Fibroblast of the aortic adventitia (primary cell): ENCODE data around the gene CTDSP2. TPM values are rescaled to one million over a fixed set of nuclear protein-coding genes. Genes with fewer than 3 reads are reported as not detected.
"Not testable (repeated sequence)": the region's sequence is repeated elsewhere in the genome, so short reads cannot be mapped to it uniquely, and the experiment has no call there.

Experiments used
- DNase-seq: peaks from one replicate; pipeline ENCODE4 v3.0.0-alpha.2; 2010; ENCODE audit warnings: low read depth
- H3K4me3 ChIP-seq: 2 replicates; pipeline ENCODE4 v1.5.1; 2011; ENCODE audit warnings: low read depth, mild to moderate bottlenecking, control low read depth, low read length, moderate library complexity
- total RNA-seq: library from RNA; depleted of rRNA; stranded (reverse); fragments of >200 nt; gene quantifications from 2 replicates; pipeline ENCODE4 v1.2.3, GENCODE V29; 2012; ENCODE audit warnings: low replicate concordance
- TF ChIP-seq, protein P1 (sequence below): IDR thresholded peaks from 2 replicates; pipeline ENCODE4 v1.5.1; 2011; ENCODE audit warnings: mild to moderate bottlenecking, low read length, control low read depth, inconsistent platforms; ENCODE audit not compliant: insufficient read depth

CTDSP2 gene
- total RNA-seq, 1 donor = 90.7 TPM

DNA sequence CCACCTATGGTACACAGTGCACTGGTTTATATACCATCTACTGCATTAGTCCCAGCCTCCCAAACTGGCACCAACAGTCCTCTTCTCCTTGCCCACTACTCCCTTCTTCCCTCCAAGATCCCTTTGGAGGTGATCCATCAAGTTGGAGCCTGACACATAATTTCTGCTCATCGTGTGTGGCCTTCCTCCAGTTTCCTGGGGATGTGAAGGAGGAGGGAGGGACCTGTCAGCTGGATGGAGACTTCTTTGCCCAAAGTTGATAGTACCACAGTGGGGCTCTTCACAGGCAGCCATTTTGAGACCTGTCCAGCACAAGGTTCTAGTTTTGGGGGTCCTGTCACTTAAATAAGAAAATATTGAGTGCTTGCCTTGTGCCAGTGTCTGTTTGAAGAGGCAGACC lies 17.1 kb upstream of the CTDSP2 start:
- no peak overlapping the region for H3K4me3 ChIP-seq
- TF ChIP-seq, protein P1, sequence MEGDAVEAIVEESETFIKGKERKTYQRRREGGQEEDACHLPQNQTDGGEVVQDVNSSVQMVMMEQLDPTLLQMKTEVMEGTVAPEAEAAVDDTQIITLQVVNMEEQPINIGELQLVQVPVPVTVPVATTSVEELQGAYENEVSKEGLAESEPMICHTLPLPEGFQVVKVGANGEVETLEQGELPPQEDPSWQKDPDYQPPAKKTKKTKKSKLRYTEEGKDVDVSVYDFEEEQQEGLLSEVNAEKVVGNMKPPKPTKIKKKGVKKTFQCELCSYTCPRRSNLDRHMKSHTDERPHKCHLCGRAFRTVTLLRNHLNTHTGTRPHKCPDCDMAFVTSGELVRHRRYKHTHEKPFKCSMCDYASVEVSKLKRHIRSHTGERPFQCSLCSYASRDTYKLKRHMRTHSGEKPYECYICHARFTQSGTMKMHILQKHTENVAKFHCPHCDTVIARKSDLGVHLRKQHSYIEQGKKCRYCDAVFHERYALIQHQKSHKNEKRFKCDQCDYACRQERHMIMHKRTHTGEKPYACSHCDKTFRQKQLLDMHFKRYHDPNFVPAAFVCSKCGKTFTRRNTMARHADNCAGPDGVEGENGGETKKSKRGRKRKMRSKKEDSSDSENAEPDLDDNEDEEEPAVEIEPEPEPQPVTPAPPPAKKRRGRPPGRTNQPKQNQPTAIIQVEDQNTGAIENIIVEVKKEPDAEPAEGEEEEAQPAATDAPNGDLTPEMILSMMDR = no peak
- no peak for DNase-seq

- no peak overlapping the region for H3K4me3 ChIP-seq
- no peak for DNase-seq
- TF ChIP-seq, protein P1 = no peak
These were observed 15.4 kb upstream of the CTDSP2 start for GRCh38 chr12:57861967-57862366.

GRCh38 chr12:57860883-57861282 lies 14.4 kb upstream of the CTDSP2 start:
- H3K4me3 ChIP-seq, DNase-seq: not testable (repeated sequence)

DNA sequence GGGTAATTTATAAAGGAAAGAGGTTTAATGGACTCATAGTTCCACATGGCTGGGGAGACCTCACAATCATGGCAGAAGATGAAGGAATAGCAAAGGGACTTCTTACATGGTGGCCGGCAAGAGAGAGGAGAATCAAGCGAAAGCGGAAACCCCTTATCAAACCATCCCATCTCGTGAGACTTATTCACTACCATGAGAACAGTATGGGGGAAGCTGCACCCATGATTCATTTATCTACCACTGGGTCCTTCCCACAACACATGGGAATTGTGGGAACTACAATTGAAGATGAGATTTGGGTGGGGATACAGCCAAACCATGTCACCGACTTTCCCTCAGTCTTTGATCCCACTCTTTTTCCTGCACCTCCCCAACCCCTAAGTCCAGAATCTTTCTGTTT lies 12.6 kb upstream of the CTDSP2 start:
- TF ChIP-seq, protein P1 = no peak

GRCh38 chr12:57858123-57858522 lies 11.6 kb upstream of the CTDSP2 start:
- H3K4me3 ChIP-seq, DNase-seq: not testable (repeated sequence)

More for the DNA sequence above, 12.6 kb upstream of the CTDSP2 start:
- no peak for DNase-seq
- no peak overlapping the region for H3K4me3 ChIP-seq

DNA sequence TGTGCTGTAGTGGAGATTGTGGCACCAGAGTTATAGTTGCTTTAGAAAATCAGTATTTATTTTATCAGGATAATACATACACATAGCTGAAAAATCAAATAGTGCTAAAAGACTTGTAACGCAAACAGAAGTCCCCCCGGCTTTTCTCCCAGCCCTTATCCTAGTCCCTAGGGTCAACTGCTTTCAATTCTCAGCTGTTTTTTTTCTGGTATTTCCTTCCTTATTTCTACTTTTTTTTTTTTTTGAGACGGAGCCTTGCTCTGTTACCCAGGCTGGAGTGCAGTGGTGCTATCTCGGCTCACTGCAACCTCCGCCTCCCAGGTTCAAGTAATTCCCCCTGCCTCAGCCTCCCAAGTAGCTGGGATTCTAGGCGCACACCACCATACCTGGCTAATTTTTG lies 8.4 kb upstream of the CTDSP2 start:
- DNase-seq = no peak
- TF ChIP-seq, protein P1 = no peak
- no peak overlapping the region for H3K4me3 ChIP-seq

DNA sequence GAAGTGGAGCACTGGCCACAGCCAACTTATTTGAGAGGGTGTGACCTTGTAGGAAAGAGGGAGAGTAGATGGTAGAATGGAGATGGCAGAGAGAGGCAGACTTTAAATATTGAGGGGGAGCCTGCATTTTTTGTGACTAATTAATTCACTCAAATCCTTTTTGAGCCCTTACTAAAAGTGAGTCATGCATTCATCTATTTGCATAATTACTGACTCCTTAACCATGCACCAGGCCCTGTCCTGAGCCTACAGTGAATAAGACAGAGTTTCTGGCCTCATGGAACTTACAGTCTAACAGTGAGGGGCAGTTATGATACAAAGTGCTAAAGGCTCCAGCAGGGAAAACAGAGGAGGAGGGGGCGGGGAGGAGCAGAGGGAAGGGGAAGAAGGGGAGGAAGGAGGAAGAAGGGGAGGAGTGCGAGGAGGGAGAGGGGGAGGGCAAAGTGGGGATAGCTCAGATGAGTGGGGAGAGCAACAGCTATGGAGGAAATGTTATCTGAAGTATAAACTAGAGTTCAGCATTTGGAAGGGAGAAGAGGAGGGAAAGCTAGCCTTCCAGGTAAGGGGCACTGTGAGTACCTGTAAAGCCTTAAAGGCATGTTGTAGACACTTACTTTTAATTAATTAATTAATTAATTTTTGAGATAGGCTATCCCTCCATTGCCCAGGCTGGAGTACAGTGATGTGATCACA lies 7.5 kb upstream of the CTDSP2 start:
- TF ChIP-seq, protein P1 = no peak

More for the DNA sequence above, 7.5 kb upstream of the CTDSP2 start:
- no peak overlapping the region for H3K4me3 ChIP-seq
- DNase-seq = no peak
